Sigmoid colon (tissue), 7 donors: ENCODE measurements around the gene TRIM45. TPM values are rescaled to one million over a fixed set of nuclear protein-coding genes. Genes with fewer than 3 reads are reported as not detected.
A peak's percentile ranks its signal among the peaks of the same experiment; 100 is the strongest.

Source experiments
- DNase-seq: peaks from one replicate; pipeline ENCODE4 v3.0.0-alpha.2; 2019
- H3K27ac ChIP-seq, 4 donors: fragments of 200-600 bp; sonication (generic); one replicate each; pipeline ENCODE4 v1.5.1; 2016 to 2019; ENCODE audit warnings: mild to moderate bottlenecking in 1 of 4
- H3K27me3 ChIP-seq, 3 donors: fragments of 200-600 bp; sonication (generic); one replicate each; pipeline ENCODE4 v1.5.1; 2019; ENCODE audit warnings: mild to moderate bottlenecking in 1 of 3
- H3K36me3 ChIP-seq, 4 donors: fragments of 200-600 bp; sonication (generic); one replicate each; pipeline ENCODE4 v1.5.1; 2016 to 2019
- H3K4me1 ChIP-seq, 4 donors: fragments of 200-600 bp; sonication (generic); one replicate each; pipeline ENCODE4 v1.5.1; 2017 to 2019
- H3K4me3 ChIP-seq, 4 donors: fragments of 200-600 bp; sonication (generic); one replicate each; pipeline ENCODE4 v1.5.1; 2017 to 2019; ENCODE audit warnings: mild to moderate bottlenecking in 2 of 4, moderate library complexity in 1 of 4
- H3K9me3 ChIP-seq, 4 donors: fragments of 200-600 bp in 3 of 4; sonication (generic) in 3 of 4; one replicate each; pipeline versions ENCODE4 v1.5.1 to v1.6.1; 2013 to 2019
- CTCF ChIP-seq, 4 experiments: fragments of 450-650 bp in 3 of 4; fragments of 200-600 bp in 1 of 4; IDR thresholded peaks; one replicate each; pipeline ENCODE4 v1.5.1; 2016 to 2019; ENCODE audit warnings: antibody characterized with exemption in 4 of 4, mild to moderate bottlenecking in 3 of 4, moderate library complexity in 2 of 4
- EP300 ChIP-seq, 4 donors: sonication (generic); formaldehyde crosslinking; IDR thresholded peaks; one replicate each; pipeline ENCODE4 v1.6.1; 2017; ENCODE audit warnings: antibody characterized with exemption in 4 of 4
- POLR2A ChIP-seq, 2 donors: fragments of 450-650 bp; IDR thresholded peaks; one replicate each; pipeline ENCODE4 v1.6.1; 2016; ENCODE audit warnings: antibody characterized with exemption in 2 of 2, mild to moderate bottlenecking in 2 of 2, moderate library complexity in 2 of 2
- POLR2AphosphoS5 ChIP-seq, 4 donors: sonication (generic); formaldehyde crosslinking; IDR thresholded peaks; one replicate each; pipeline ENCODE4 v1.6.1; 2017; ENCODE audit warnings: antibody characterized with exemption in 4 of 4
- WGBS, 2 donors: extraction: QIAGEN DNeasy Blood & Tissue Kit; methylation state at CpG; one replicate each; pipeline ENCODE4 v1.1.7; 2013; 5-methylcytosine and 5-hydroxymethylcytosine counted together
- intact Hi-C: fragments of 100-400 bp; cut with DNase I; formaldehyde crosslinking; loops from one replicate; pipeline ENCODE4 v1.15.1; 2023
- polyA plus RNA-seq, 3 donors: library from polyadenylated mRNA; stranded (reverse); fragments of 200-250 nt; gene quantifications; one replicate each; pipeline ENCODE4 v1.2.3, GENCODE V29; 2013
- small RNA-seq, 3 donors: library from RNA; depleted of rRNA; stranded (forward); fragments of <200 nt; gene quantifications; one replicate each; pipeline ENCODE3, GENCODE V24; 2016
- total RNA-seq, 4 donors: library from RNA; depleted of rRNA; stranded (reverse); fragments of >200 nt; gene quantifications; one replicate each; pipeline ENCODE4 v1.1.0, GENCODE V29; 2016
- donor health status: healthy with polysubstance abuse.
- donor health status: Bipolar disorder and iron deficiency.
- donor health status: healthy.

The TRIM45 gene
- total and polyA plus RNA-seq, 7 donors: 0.46 to 9.1 (median 2.1) TPM

- Histone ChIP-seq H3K4me1 (peaks cover 0 to 3% (median 0%) of the 10 kb centered on the region in 4 donors), H3K27ac (no peak overlapping the region), H3K27me3 (no peaks in the 10 kb centered on the region), H3K36me3 (no peaks in the 10 kb centered on the region), H3K4me3 (no peak overlapping the region), H3K9me3 (no peaks in the 10 kb centered on the region)
- peak; percentile 79 for DNase-seq
- intact Hi-C loops: loop anchor here (2.0 kb wide), 2 partner anchors 61 to 217 kb away; no protein-coding TSS in a partner anchor
- TF ChIP-seq POLR2AphosphoS5 (IDR thresholded peaks at IDR 0.05) (no peak), CTCF (IDR thresholded peaks at IDR 0.05) (peak; percentile 65 to 77 (median 71))
- 64 to 75% methylated on average over 6 of the region's 6 CpGs for WGBS, 2 donors
These were observed 53.8 kb downstream of the TRIM45 start for GRCh38 chr1:117067533-117068370.

- no peaks in the 10 kb centered on the region for H3K36me3 ChIP-seq
- 22 to 62% methylated on average over 6 of the region's 6 CpGs for WGBS, 2 donors
- no peak overlapping the region for H3K4me3 ChIP-seq
- H3K9me3 ChIP-seq: no peaks in the 10 kb centered on the region
- no peak overlapping the region for H3K27ac ChIP-seq
- no peaks in the 10 kb centered on the region for H3K27me3 ChIP-seq
- intact Hi-C loops: loop anchor here (2.0 kb wide), 1 partner anchor 218 kb away; no protein-coding TSS in a partner anchor
- DNase-seq: no peak
- H3K4me1 ChIP-seq: peaks cover 0 to 3% (median 0%) of the 10 kb centered on the region in 4 donors
- no peak for TF ChIP-seq EP300 (IDR thresholded peaks at IDR 0.05)
- no peak for TF ChIP-seq CTCF (IDR thresholded peaks at IDR 0.05)
- no peak for TF ChIP-seq POLR2AphosphoS5 (IDR thresholded peaks at IDR 0.05)
- no peak for TF ChIP-seq POLR2A (IDR thresholded peaks at IDR 0.05)
These were observed 55.2 kb downstream of the TRIM45 start for GRCh38 chr1:117066367-117066766.

GRCh38 chr1:117061986-117062415 is 59.5 kb downstream of the TRIM45 start:
- Histone ChIP-seq H3K4me3 (no peak overlapping the region), H3K27ac (no peak overlapping the region), H3K36me3 (no peaks in the 10 kb centered on the region), H3K4me1 (peaks cover 0 to 10% (median 7%) of the 10 kb centered on the region in 4 donors), H3K27me3 (no peaks in the 10 kb centered on the region), H3K9me3 (no peaks in the 10 kb centered on the region)
- no peak for TF ChIP-seq EP300 (IDR thresholded peaks at IDR 0.05)
- no peak for TF ChIP-seq POLR2A (IDR thresholded peaks at IDR 0.05)
- no peak for TF ChIP-seq POLR2AphosphoS5 (IDR thresholded peaks at IDR 0.05)
- TF ChIP-seq CTCF (IDR thresholded peaks at IDR 0.05): no peak
- WGBS, 2 donors: 72 to 85% methylated on average over 2 of the region's 2 CpGs
- no peak for DNase-seq
- intact Hi-C loops: loop anchor here (2.0 to 5.0 kb wide), 2 partner anchors 59 to 305 kb away; partner anchors contain the start of genes MAN1A2 and TRIM45

Small RNA genes lying within 50 kb of the gene (small RNA-seq; reads per million reads assigned to genes)
- 0 to 0.30 (median 0) reads per million in 3 donors for gene MIR942

Other genes starting within 250 kb of the TRIM45 start
- gene PTGFRN, start 211.8 kb downstream of the TRIM45 start, total RNA-seq: 100 to 1,000 TPM in 2 of 4 donors, 10 to 100 TPM in 2; 77.3 to 179 (median 109) TPM
- 10 to 100 TPM in 2 of 3 donors, 1 to 10 TPM in 1; 6.6 to 38.8 (median 11.8) TPM for gene PTGFRN, start 211.8 kb downstream of the TRIM45 start, polyA plus RNA-seq
- 1 to 10 TPM in 2 of 4 donors, under 1 TPM in 2; 0.66 to 1.4 (median 1.0) TPM for gene CD101, start 120.0 kb downstream of the TRIM45 start, total RNA-seq
- gene CD101, start 120.0 kb downstream of the TRIM45 start, polyA plus RNA-seq: 1 to 10 TPM in 2 of 3 donors, under 1 TPM in 1; 0.60 to 1.7 (median 1.6) TPM
- gene TTF2, start 61.4 kb downstream of the TRIM45 start, total RNA-seq: 10 to 100 TPM in 1 of 4 donors, 1 to 10 TPM in 3; 7.8 to 19.3 (median 8.7) TPM
- 1 to 10 TPM; 3.6 to 9.7 (median 5.3) TPM for gene TTF2, start 61.4 kb downstream of the TRIM45 start, polyA plus RNA-seq
- gene VTCN1, start 89.2 kb upstream of the TRIM45 start, total RNA-seq: not detected
- not detected for gene VTCN1, start 89.2 kb upstream of the TRIM45 start, polyA plus RNA-seq
- gene MAN1A2, start 245.7 kb upstream of the TRIM45 start, total RNA-seq: 10 to 100 TPM; 36.8 to 52.8 (median 43.4) TPM
- 10 to 100 TPM in 1 of 3 donors, 1 to 10 TPM in 2; 1.8 to 10.5 (median 2.4) TPM for gene MAN1A2, start 245.7 kb upstream of the TRIM45 start, polyA plus RNA-seq